Subcutaneous adipose tissue (tissue), 4 donors: ENCODE data around the gene PRMT7. TPM values are rescaled to one million over a fixed set of nuclear protein-coding genes. Genes with fewer than 3 reads are reported as not detected.

Source experiments
- CTCF ChIP-seq: fragments of 450-650 bp; IDR thresholded peaks from one replicate; pipeline ENCODE4 v1.5.1; 2016; ENCODE audit warnings: low read depth, mild to moderate bottlenecking, control low read depth, antibody characterized with exemption, moderate library complexity
- total RNA-seq, 4 donors: library from RNA; depleted of rRNA; stranded (reverse); fragments of >200 nt; gene quantifications; one replicate each; pipeline ENCODE4 v1.1.0, GENCODE V29; 2016

Gene PRMT7
- total RNA-seq, 4 donors from 2014 or later = 32.6 to 70.8 (median 55.8) TPM

GRCh38 chr16:68276223-68276622, 34.6 kb upstream of the PRMT7 start:
- TF ChIP-seq CTCF = no peak

- no peak for TF ChIP-seq CTCF
These were observed 30.9 kb upstream of the PRMT7 start for GRCh38 chr16:68279726-68280558.

- TF ChIP-seq CTCF = no peak
These were observed 29.3 kb upstream of the PRMT7 start for GRCh38 chr16:68281368-68282063.

- no peak for TF ChIP-seq CTCF
These were observed 28.8 kb upstream of the PRMT7 start for GRCh38 chr16:68282064-68282452.

GRCh38 chr16:68283346-68283745, 27.5 kb upstream of the PRMT7 start:
- no peak for TF ChIP-seq CTCF

GRCh38 chr16:68283801-68284598, 26.8 kb upstream of the PRMT7 start:
- no peak for TF ChIP-seq CTCF

GRCh38 chr16:68284847-68285246, 26.0 kb upstream of the PRMT7 start:
- TF ChIP-seq CTCF = no peak
